Heart right ventricle (tissue), 16 donors: ENCODE data around the gene FOXF2. TPM values are rescaled to one million over a fixed set of nuclear protein-coding genes. Genes with fewer than 3 reads are reported as not detected.
A peak's percentile ranks its signal among the peaks of the same experiment; 100 is the strongest.

Experiments
- ATAC-seq, 8 donors: fragments of 200-7000 bp; cut with Tn5 transposase; one replicate each; pipeline ENCODE4 v1.9.1; 2020; ENCODE audit warnings: mild to moderate bottlenecking in 8 of 8, moderate library complexity in 8 of 8, moderate number of reproducible peaks in 1 of 8
- DNase-seq, 2 donors: peaks; one replicate each; pipeline ENCODE4 v3.0.0-alpha.2; 2020
- H3K27ac ChIP-seq, 10 donors: fragments of 200-600 bp; sonication (generic) in 2 of 10; one replicate each; pipeline versions ENCODE4 v1.5.0 to v1.8.0; 2020 to 2022; ENCODE audit warnings: mild to moderate bottlenecking in 3 of 10
- H3K27me3 ChIP-seq, 7 donors: fragments of 200-600 bp; one replicate each; pipeline ENCODE4 v1.8.0; 2021 to 2022; ENCODE audit warnings: mild to moderate bottlenecking in 2 of 7
- H3K36me3 ChIP-seq, 9 donors: fragments of 200-600 bp; sonication (generic) in 1 of 9; one replicate each; pipeline versions ENCODE4 v1.5.0 to v1.8.0; 2020 to 2022; ENCODE audit warnings: mild to moderate bottlenecking in 2 of 9
- H3K4me1 ChIP-seq, 9 donors: fragments of 200-600 bp; sonication (generic) in 1 of 9; one replicate each; pipeline versions ENCODE4 v1.5.0 to v1.8.0; 2020 to 2022; ENCODE audit warnings: mild to moderate bottlenecking in 4 of 9
- H3K4me3 ChIP-seq, 10 donors: fragments of 200-600 bp; sonication (generic) in 2 of 10; one replicate each; pipeline versions ENCODE4 v1.5.0 to v1.8.0; 2020 to 2022; ENCODE audit warnings: mild to moderate bottlenecking in 7 of 10, moderate library complexity in 2 of 10
- H3K9me3 ChIP-seq, 11 donors: fragments of 200-600 bp in 10 of 11; sonication (generic) in 2 of 11; one replicate each; pipeline versions ENCODE4 v1.5.0 to v1.8.0; 2013 to 2022; ENCODE audit warnings: mild to moderate bottlenecking in 2 of 11, control low read depth in 1 of 11, moderate library complexity in 1 of 11
- WGBS, 2 donors: extraction: QIAGEN DNeasy Blood & Tissue Kit; methylation state at CpG; one replicate each; pipeline ENCODE4 v1.1.7; 2013; ENCODE audit warnings: inconsistent platforms in 1 of 2; 5-methylcytosine and 5-hydroxymethylcytosine counted together
- intact Hi-C, 10 donors: fragments of 100-400 bp; cut with DNase I; formaldehyde crosslinking; loops; one replicate each; pipeline versions ENCODE4 v1.11.1 to v1.14.2; 2022
- polyA plus RNA-seq, 2 donors: library from polyadenylated mRNA; stranded (reverse); fragments of 200-250 nt; gene quantifications; one replicate each; pipeline ENCODE4 v1.2.3, GENCODE V29; 2013
- total RNA-seq, 10 donors: library from RNA; stranded (reverse); fragmentation: NEBNext Ultra II Directional in 3 of 10; extraction: Animal tissue kit (Norgen Biotek cat#: 25700) in 3 of 10; gene quantifications; one replicate each; pipeline versions ENCODE4 v1.2.1 to v1.2.4, GENCODE V29; 2021 to 2023
- TF ChIP-seq, protein P1 (sequence below), 9 donors: fragments of 200-600 bp; sonication (generic) in 2 of 9; IDR thresholded peaks; one replicate each; pipeline versions ENCODE4 v1.5.0 to v1.8.0; 2021 to 2022; ENCODE audit warnings: antibody characterized with exemption in 9 of 9, mild to moderate bottlenecking in 5 of 9, moderate library complexity in 1 of 9
- donor health status: Arrhythmogenic right ventricular cardiomyopathy.
- donor health status: ischemic (EF 13 %, LVEDD 7.1; RV severe dilation, severe dysfunction).
- donor health status: healthy with polysubstance abuse.
- donor health status: DM: no; HTN: yes; CAD: no.
- donor health status: DM: no; HTN: no; CAD: no.
- donor health status: ischemic (EF 25% LVEDD 6.9; RV normal size, moderate dysfunction).
- donor health status: ischemic (EF 25% LVEDD 5.7; RV mildly dilated, moderate dysfunction).
- donor health status: healthy.
- donor health status: DM: yes; HTN: yes; CAD: no.
- donor health status: Ischemic cardiomyopathy.
- donor health status: ischemic (EF 35%, LVEDD 5.7; RV mildly dilated, moderate dysfunction).
- donor health status: nonischemic (EF 11% LVEDD 7.7; RV severe dilation, severe dysfunction).
- donor health status: DM: yes; HTN: yes; CAD: no.
- donor health status: PGD.
- donor health status: ischemic (EF 29% LVEDD 5.4; RV normal size, mild dysfunction).
- donor health status: nonischemic (EF 23%, LVEDD 6.1; RV moderate dilation, normal function).

Gene FOXF2
- total and polyA plus RNA-seq, 12 donors: 0.10 to 0.18 (median 0.15) TPM; not detected in 3

DNA sequence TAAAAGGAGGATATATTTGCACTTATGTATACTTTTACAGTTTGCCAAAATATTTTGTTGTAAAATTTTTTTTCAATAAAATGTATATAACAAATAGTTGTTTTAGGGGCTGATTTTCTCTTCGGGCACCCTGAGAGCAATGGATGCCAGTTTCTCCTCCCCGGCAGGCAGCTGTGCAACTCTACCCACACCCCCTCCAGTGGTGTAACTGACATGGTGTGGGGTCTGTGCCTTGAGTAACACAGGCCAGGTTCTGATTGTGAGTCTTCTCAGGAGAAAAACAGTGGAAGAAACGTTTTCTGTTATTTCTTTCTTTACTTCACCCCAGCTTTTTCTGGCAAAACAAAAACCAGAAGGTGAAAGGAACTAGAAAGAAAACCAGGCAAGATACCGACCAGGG, 6.1 kb downstream of the FOXF2 start:
- 42 to 50% methylated on average over 4 of the region's 4 CpGs for WGBS, 2 donors
- no peaks in the 10 kb centered on the region for H3K9me3 ChIP-seq
- TF ChIP-seq, protein P1, sequence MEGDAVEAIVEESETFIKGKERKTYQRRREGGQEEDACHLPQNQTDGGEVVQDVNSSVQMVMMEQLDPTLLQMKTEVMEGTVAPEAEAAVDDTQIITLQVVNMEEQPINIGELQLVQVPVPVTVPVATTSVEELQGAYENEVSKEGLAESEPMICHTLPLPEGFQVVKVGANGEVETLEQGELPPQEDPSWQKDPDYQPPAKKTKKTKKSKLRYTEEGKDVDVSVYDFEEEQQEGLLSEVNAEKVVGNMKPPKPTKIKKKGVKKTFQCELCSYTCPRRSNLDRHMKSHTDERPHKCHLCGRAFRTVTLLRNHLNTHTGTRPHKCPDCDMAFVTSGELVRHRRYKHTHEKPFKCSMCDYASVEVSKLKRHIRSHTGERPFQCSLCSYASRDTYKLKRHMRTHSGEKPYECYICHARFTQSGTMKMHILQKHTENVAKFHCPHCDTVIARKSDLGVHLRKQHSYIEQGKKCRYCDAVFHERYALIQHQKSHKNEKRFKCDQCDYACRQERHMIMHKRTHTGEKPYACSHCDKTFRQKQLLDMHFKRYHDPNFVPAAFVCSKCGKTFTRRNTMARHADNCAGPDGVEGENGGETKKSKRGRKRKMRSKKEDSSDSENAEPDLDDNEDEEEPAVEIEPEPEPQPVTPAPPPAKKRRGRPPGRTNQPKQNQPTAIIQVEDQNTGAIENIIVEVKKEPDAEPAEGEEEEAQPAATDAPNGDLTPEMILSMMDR (IDR thresholded peaks at IDR 0.05): no peak
- H3K27ac ChIP-seq: no peak overlapping the region
- ATAC-seq (no peak), DNase-seq (no peak)
- H3K4me3 ChIP-seq: no peak overlapping the region
- no peaks in the 10 kb centered on the region for H3K36me3 ChIP-seq
- intact Hi-C loops: loop anchor here in 8 of 10 donors (5.0 to 10.0 kb wide), 6 partner anchors 481 to 803 kb away; no protein-coding TSS in a partner anchor
- peaks cover 0 to 23% (median 7%) of the 10 kb centered on the region in 9 donors for H3K4me1 ChIP-seq
- H3K27me3 ChIP-seq: peaks cover 26 to 100% (median 94%) of the 10 kb centered on the region in 7 donors

DNA sequence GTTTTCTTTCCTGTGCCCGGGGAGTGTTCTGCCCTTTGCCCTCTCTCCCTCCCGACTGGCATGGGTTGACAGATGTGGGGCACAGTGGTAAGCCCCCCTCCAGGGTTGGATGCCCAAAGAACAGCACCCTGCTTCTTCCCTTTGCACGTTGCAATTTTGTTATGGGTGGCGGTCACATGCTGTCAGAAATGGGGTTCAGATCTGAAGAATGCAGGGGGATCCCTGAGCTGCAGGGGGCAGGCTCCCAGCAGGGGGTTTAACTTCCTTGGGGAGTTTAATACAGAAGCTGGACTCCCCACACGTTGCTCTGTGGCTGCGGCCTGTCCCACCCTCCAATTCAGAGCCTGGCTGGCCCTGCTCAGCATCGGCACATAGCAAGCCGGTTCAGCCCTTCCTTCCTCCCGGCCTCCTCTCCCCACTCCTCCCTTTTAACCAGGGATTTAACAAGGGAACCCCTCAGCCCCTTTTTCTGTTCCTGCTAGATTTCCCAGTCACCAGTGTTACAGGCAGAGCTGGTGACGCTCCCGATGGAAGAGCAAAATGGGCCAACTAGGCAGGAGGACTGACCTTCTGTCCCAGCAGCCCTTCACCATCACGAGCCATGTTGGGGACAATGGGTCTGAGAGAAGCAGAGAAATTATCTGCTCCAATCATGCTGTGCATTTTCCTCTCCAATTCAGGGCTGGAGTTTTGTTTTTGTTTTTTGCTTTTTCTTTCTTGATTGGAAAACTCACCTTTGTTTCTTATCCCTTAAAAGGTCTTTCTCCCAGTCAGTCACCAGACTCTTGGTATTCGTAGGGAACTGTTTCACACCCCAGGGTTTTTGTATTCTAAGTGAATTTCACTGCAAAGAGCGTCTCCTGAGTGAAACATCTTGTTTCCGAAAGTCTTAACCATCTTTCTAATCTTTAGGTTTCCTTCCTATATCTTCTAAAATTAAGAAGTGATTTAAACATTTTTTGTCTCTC, 6.8 kb downstream of the FOXF2 start:
- TF ChIP-seq, protein P1 (IDR thresholded peaks at IDR 0.05): no peak
- intact Hi-C loops: loop anchor here in 8 of 10 donors (2.0 to 10.0 kb wide), 9 partner anchors 481 to 804 kb away; no protein-coding TSS in a partner anchor
- ATAC-seq (no peak), DNase-seq (no peak)
- Histone ChIP-seq H3K9me3 (no peaks in the 10 kb centered on the region), H3K4me1 (peaks cover 0 to 17% (median under 1%) of the 10 kb centered on the region in 9 donors), H3K4me3 (no peak overlapping the region), H3K27ac (no peak overlapping the region), H3K27me3 (peaks cover 26 to 100% (median 94%) of the 10 kb centered on the region in 7 donors), H3K36me3 (no peaks in the 10 kb centered on the region)
- 51 to 56% methylated on average over 15 of the region's 15 CpGs for WGBS, 2 donors

DNA sequence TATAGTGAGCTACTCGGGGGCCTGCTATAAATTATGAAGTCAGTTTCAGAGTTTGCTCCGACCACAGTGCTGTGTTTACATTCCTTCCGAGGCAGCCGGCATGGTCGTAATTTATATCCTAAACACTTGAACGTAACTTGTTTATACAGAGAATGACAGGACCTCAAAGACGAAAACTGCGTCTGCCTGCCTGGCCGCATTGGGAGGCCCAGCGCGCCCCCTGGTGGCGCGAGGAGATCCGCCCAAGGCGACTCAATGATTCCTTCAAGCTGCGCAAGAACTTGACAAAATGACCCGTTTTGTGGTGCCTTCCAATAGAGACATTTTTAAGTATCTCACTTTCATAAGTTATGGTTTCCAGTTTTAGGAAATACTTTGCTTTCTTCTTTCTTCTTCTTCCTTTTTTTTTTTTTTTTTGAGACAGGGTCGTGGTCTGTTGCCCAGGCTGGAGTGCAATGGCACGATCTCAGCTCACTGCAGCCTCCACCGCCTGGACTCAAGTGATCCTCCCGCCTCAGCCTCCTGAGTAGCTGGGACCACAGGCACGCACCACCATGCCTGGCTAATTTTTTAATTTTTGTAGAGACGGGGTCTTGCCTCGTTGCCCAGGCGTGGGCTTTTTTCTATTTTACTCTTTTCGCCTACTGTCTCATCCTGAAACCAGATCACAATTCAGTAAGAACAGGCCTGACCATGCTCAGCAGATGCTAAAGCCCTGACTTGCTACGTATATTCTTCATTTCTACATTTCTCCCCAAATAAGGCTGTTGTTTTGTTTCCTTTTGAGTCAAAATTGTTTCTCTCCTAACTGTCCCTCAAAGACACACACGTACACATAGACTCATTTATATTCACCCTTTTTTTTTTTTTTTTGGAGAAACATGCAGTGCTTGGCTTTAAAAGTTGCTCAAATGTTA, 7.8 kb downstream of the FOXF2 start:
- H3K4me1 ChIP-seq: peaks cover 0 to 17% (median 0%) of the 10 kb centered on the region in 9 donors
- H3K9me3 ChIP-seq: no peaks in the 10 kb centered on the region
- DNase-seq: peak; percentile 45 to 65
- WGBS, 2 donors: 29 to 32% methylated on average over 28 of the region's 28 CpGs
- TF ChIP-seq, protein P1 (IDR thresholded peaks at IDR 0.05): peak; percentile 82 to 98 (median 95)
- intact Hi-C loops: loop anchor here in 8 of 10 donors (2.0 to 10.0 kb wide), 9 partner anchors 482 to 805 kb away; no protein-coding TSS in a partner anchor
- H3K4me3 ChIP-seq: no peak overlapping the region
- ATAC-seq: peak in 5 of 8 donors; percentile 52 to 73 (median 69)
- peaks cover 26 to 99% (median 93%) of the 10 kb centered on the region in 7 donors for H3K27me3 ChIP-seq
- H3K27ac ChIP-seq: no peak overlapping the region
- H3K36me3 ChIP-seq: no peaks in the 10 kb centered on the region
